IMR-90 (cell line): ENCODE data around the gene DISP2. TPM values are rescaled to one million over a fixed set of nuclear protein-coding genes. Genes with fewer than 3 reads are reported as not detected.
A peak's percentile ranks its signal among the peaks of the same experiment; 100 is the strongest.

Source experiments
- ATAC-seq: fragments of 200-7000 bp; cut with Tn5 transposase; 2 replicates; pipeline ENCODE4 v1.9.1; 2020; ENCODE audit warnings: low read depth, mild to moderate bottlenecking, moderate library complexity
- BruUV-seq: library from RNA; stranded (reverse); fragments of 400-500 nt; replicated peaks from 2 replicates; lab custom pipeline; 2021; lab: Mats Ljungman, UMichigan
- CTCF ChIA-PET: fragments of 300-600 bp; formaldehyde crosslinking; extraction: SDS; loops from one replicate; lab custom pipeline; 2021; ENCODE audit warnings: antibody characterized with exemption; lab: Yijun Ruan, JAX
- POLR2A ChIA-PET: fragments of 300-600 bp; sonication (Branson Sonifier 250); formaldehyde crosslinking; loops from one replicate; lab custom pipeline; 2022; ENCODE audit warnings: antibody characterized with exemption; ENCODE audit not compliant: unreplicated experiment; lab: Charles Lee
- DNase-seq: peaks from one replicate; pipeline ENCODE4 v3.0.0; 2013
- H2AFZ ChIP-seq: replicated peaks from 2 replicates; pipeline ENCODE3; 2013; ENCODE audit warnings: low read length, mild to moderate bottlenecking; ENCODE audit not compliant: poor library complexity
- H2AK5ac ChIP-seq: 2 replicates; pipeline ENCODE4 v1.6.1; 2013; ENCODE audit warnings: low read depth, low read length, inconsistent platforms
- H2AK9ac ChIP-seq: replicated peaks from 2 replicates; pipeline ENCODE3; 2013; ENCODE audit warnings: mild to moderate bottlenecking, low read depth, low read length, moderate library complexity; ENCODE audit not compliant: poor library complexity
- H2BK120ac ChIP-seq: 2 replicates; pipeline ENCODE4 v1.6.1; 2013; ENCODE audit warnings: low read depth, low read length, inconsistent platforms
- H2BK15ac ChIP-seq: 3 replicates; pipeline ENCODE4 v1.6.1; 2013; ENCODE audit warnings: low read depth, low read length, inconsistent platforms
- H2BK20ac ChIP-seq: 2 replicates; pipeline ENCODE4 v1.6.1; 2013; ENCODE audit warnings: low read depth, mild to moderate bottlenecking, inconsistent platforms, low read length, moderate library complexity
- H2BK5ac ChIP-seq: 2 replicates; pipeline ENCODE4 v1.6.1; 2013; ENCODE audit warnings: mild to moderate bottlenecking, low read depth, low read length, inconsistent platforms; ENCODE audit not compliant: poor library complexity, severe bottlenecking
- H3K14ac ChIP-seq: replicated peaks from 2 replicates; pipeline ENCODE4 v1.6.1; 2013; ENCODE audit warnings: low read depth, low read length, inconsistent platforms
- H3K18ac ChIP-seq: 2 replicates; pipeline ENCODE4 v1.6.1; 2013; ENCODE audit warnings: low read depth, low read length, control low read depth
- H3K23ac ChIP-seq: 2 replicates; pipeline ENCODE4 v1.6.1; 2013; ENCODE audit warnings: low read depth, low read length, inconsistent platforms
- H3K27ac ChIP-seq: 2 replicates; pipeline ENCODE4 v1.5.1; 2013; ENCODE audit warnings: mild to moderate bottlenecking, control low read depth, low read length; ENCODE audit not compliant: insufficient read depth
- H3K27me3 ChIP-seq: 2 replicates; pipeline ENCODE4 v1.6.1; 2013; ENCODE audit warnings: low read length; ENCODE audit not compliant: control insufficient read depth, insufficient read depth
- H3K36me3 ChIP-seq: 2 replicates; pipeline ENCODE4 v1.6.1; 2013; ENCODE audit warnings: low read length, mixed read lengths; ENCODE audit not compliant: control insufficient read depth, insufficient read depth
- H3K4ac ChIP-seq: 2 replicates; pipeline ENCODE4 v1.6.1; 2013; ENCODE audit warnings: low read depth, low read length, inconsistent platforms
- H3K4me1 ChIP-seq: 2 replicates; pipeline ENCODE4 v1.6.1; 2013; ENCODE audit warnings: low read length, mixed read lengths; ENCODE audit not compliant: control insufficient read depth, insufficient read depth
- H3K4me2 ChIP-seq: 2 replicates; pipeline ENCODE4 v1.6.1; 2013; ENCODE audit warnings: low read depth, mild to moderate bottlenecking, control low read depth, low read length, moderate library complexity
- H3K4me3 ChIP-seq: 2 replicates; pipeline ENCODE4 v1.5.1; 2013; ENCODE audit warnings: low read depth, mild to moderate bottlenecking, control low read depth, low read length, moderate library complexity; ENCODE audit not compliant: insufficient read depth
- H3K56ac ChIP-seq: 2 replicates; pipeline ENCODE4 v1.6.1; 2013; ENCODE audit warnings: low read length, inconsistent platforms; ENCODE audit not compliant: insufficient read depth; ENCODE audit errors: extremely low read depth
- H3K79me1 ChIP-seq, 2 experiments: 2 replicates each; pipeline ENCODE4 v1.6.1; 2013; ENCODE audit warnings: low read length in 2 of 2, inconsistent platforms in 1 of 2, low read depth in 1 of 2
- H3K9ac ChIP-seq: 2 replicates; pipeline ENCODE4 v1.6.1; 2013; ENCODE audit warnings: low read depth, low read length, control low read depth
- H3K9me1 ChIP-seq: 2 replicates; pipeline ENCODE4 v1.6.1; 2013; ENCODE audit warnings: low read length, inconsistent platforms; ENCODE audit not compliant: insufficient read depth
- H3K9me3 ChIP-seq: 2 replicates; pipeline ENCODE4 v1.6.1; 2013; ENCODE audit warnings: low read length; ENCODE audit not compliant: control insufficient read depth, insufficient read depth
- H4K20me1 ChIP-seq: 2 replicates; pipeline ENCODE4 v1.6.1; 2013; ENCODE audit warnings: low read length, inconsistent platforms; ENCODE audit not compliant: insufficient read depth
- H4K5ac ChIP-seq: 2 replicates; pipeline ENCODE4 v1.6.1; 2013; ENCODE audit warnings: mild to moderate bottlenecking, low read depth, low read length, control low read depth
- H4K8ac ChIP-seq, 2 experiments: 2 replicates each; pipeline ENCODE4 v1.6.1; 2013; ENCODE audit warnings: low read depth in 2 of 2, low read length in 2 of 2, control low read depth in 1 of 2, inconsistent platforms in 1 of 2
- H4K91ac ChIP-seq: 2 replicates; pipeline ENCODE4 v1.6.1; 2013; ENCODE audit warnings: low read depth, low read length, inconsistent platforms; ENCODE audit not compliant: insufficient read depth
- CHD1 ChIP-seq: IDR thresholded peaks from 2 replicates; pipeline ENCODE4 v1.6.1; 2012; ENCODE audit warnings: low read depth, low read length, improper control_type of control experiment
- FOS ChIP-seq: fragments of 150-350 bp; IDR thresholded peaks from 2 replicates; pipeline ENCODE4 v1.6.1; 2016; ENCODE audit warnings: low read depth, low read length
- MAFK ChIP-seq: IDR thresholded peaks from 2 replicates; pipeline ENCODE4 v1.6.1; 2012; ENCODE audit warnings: low read depth, low read length, improper control_type of control experiment
- NFE2L2 ChIP-seq: fragments of 150-350 bp; IDR thresholded peaks from 2 replicates; pipeline ENCODE4 v1.6.1; 2016; ENCODE audit warnings: low read depth, mild to moderate bottlenecking, low read length
- RAD21 ChIP-seq: IDR thresholded peaks from 2 replicates; pipeline ENCODE4 v1.6.1; 2012; ENCODE audit warnings: low read length, improper control_type of control experiment
- RFX5 ChIP-seq: IDR thresholded peaks from 2 replicates; pipeline ENCODE4 v1.8.0; 2012; ENCODE audit warnings: low read depth, mild to moderate bottlenecking, low read length, moderate library complexity
- WGBS, 2 experiments: methylation state at CpG; one replicate each; pipeline versions ENCODE4 v1.1.5 to v1.1.7; 2013; ENCODE audit warnings: missing lambda C conversion rate in 2 of 2; ENCODE audit not compliant: insufficient read length in 1 of 2; ENCODE audit errors: extremely low coverage in 2 of 2; 5-methylcytosine and 5-hydroxymethylcytosine counted together
- dilution Hi-C: fragments of 300-500 bp; cut with HindIII; formaldehyde crosslinking; loops from one replicate; pipeline ENCODE4 v1.14.3; 2018; ENCODE audit warnings: low sequenced_read_pairs; ENCODE audit not compliant: unreplicated experiment
- in situ Hi-C: fragments of 300-500 bp; cut with MboI; formaldehyde crosslinking; loops from 3 replicates; pipeline ENCODE4 v1.14.3; 2019; ENCODE audit warnings: low sequenced_read_pairs, inconsistent platforms, mixed read lengths
- intact Hi-C: fragments of 100-400 bp; cut with micrococcal nuclease; formaldehyde crosslinking; loops from 2 replicates; pipeline ENCODE4 v1.10.0; 2022
- polyA plus RNA-seq, 3 experiments: library from polyadenylated mRNA; depleted of rRNA; stranded (reverse); fragments of >200 nt; gene quantifications; 2 replicates each; pipeline ENCODE4 v1.2.3, GENCODE V29; 2012; ENCODE audit warnings: low replicate concordance in 1 of 3
- total RNA-seq: library from RNA; depleted of rRNA; stranded (reverse); fragments of >200 nt; gene quantifications from 2 replicates; pipeline ENCODE4 v1.2.3, GENCODE V29; 2012
- TF ChIP-seq, protein P1 (sequence below): conservative IDR thresholded peaks from 2 replicates; pipeline ENCODE4 v1.5.1; 2012; ENCODE audit warnings: mild to moderate bottlenecking, low read depth, low read length, improper control_type of control experiment
- TF ChIP-seq, protein P2 (sequence below): fragments of 150-350 bp; IDR thresholded peaks from 2 replicates; pipeline ENCODE4 v1.6.1; 2017; ENCODE audit warnings: mild to moderate bottlenecking, antibody characterized with exemption, low read length, low read depth
- TF ChIP-seq, protein P3 (sequence below): fragments of 150-350 bp; IDR thresholded peaks from 2 replicates; pipeline ENCODE4 v1.6.1; 2016; ENCODE audit warnings: low read depth, mild to moderate bottlenecking, low read length, moderate library complexity, borderline replicate concordance

Gene DISP2
- total and polyA plus RNA-seq, 2 of the 4 experiments (the other 2 are of a cell fraction), result 0.34 to 0.36 TPM

DNA sequence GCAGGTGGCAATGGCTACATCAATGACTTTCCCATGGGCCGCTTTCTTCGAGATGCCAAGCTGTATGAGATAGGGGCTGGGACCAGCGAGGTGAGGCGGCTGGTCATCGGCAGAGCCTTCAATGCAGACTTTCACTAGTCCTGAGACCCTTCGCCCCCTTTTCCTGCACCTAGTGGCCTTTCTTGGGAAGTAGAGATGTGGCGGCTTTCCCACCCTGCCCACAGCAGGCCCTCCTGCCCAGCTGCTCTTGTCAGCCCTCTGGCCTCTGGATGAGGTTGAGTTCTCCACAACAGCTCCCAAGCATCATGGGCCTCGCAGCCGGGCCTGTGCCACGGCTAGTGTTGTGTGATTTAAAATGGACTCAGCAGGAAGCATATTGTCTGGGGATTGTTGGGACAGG, 60.1 kb downstream of the DISP2 start:
- Histone ChIP-seq H3K9me3 (no peaks in the 10 kb centered on the region), H2BK20ac (no peak overlapping the region), H2BK5ac (no peak overlapping the region), H3K14ac (no peak overlapping the region), H2AFZ (no peak overlapping the region), H4K8ac (no peak overlapping the region), H3K9ac (no peak overlapping the region), H3K4me1 (no peaks in the 10 kb centered on the region), H3K23ac (no peak overlapping the region), H4K5ac (no peak overlapping the region), H3K56ac (no peak overlapping the region), H3K27me3 (no peaks in the 10 kb centered on the region), H2BK120ac (no peak overlapping the region), H2AK9ac (peak overlapping the region; percentile 42), H3K9me1 (no peaks in the 10 kb centered on the region), H3K4me3 (no peak overlapping the region), H3K79me1 (no peaks in the 10 kb centered on the region), H2BK15ac (no peak overlapping the region), H3K18ac (no peak overlapping the region), H3K4me2 (no peak overlapping the region), H2AK5ac (no peak overlapping the region), H3K27ac (no peak overlapping the region), H3K36me3 (peaks cover 34% of the 10 kb centered on the region), H4K20me1 (peaks cover 3% of the 10 kb centered on the region; the same call in 1 of the 2 replicates), H3K4ac (no peak overlapping the region), H4K91ac (no peak overlapping the region)
- TF ChIP-seq RFX5, result no peak
- TF ChIP-seq NFE2L2, result no peak
- TF ChIP-seq, protein P1, sequence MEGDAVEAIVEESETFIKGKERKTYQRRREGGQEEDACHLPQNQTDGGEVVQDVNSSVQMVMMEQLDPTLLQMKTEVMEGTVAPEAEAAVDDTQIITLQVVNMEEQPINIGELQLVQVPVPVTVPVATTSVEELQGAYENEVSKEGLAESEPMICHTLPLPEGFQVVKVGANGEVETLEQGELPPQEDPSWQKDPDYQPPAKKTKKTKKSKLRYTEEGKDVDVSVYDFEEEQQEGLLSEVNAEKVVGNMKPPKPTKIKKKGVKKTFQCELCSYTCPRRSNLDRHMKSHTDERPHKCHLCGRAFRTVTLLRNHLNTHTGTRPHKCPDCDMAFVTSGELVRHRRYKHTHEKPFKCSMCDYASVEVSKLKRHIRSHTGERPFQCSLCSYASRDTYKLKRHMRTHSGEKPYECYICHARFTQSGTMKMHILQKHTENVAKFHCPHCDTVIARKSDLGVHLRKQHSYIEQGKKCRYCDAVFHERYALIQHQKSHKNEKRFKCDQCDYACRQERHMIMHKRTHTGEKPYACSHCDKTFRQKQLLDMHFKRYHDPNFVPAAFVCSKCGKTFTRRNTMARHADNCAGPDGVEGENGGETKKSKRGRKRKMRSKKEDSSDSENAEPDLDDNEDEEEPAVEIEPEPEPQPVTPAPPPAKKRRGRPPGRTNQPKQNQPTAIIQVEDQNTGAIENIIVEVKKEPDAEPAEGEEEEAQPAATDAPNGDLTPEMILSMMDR, result no peak
- no peak for TF ChIP-seq MAFK
- TF ChIP-seq RAD21, result no peak
- TF ChIP-seq, protein P2, sequence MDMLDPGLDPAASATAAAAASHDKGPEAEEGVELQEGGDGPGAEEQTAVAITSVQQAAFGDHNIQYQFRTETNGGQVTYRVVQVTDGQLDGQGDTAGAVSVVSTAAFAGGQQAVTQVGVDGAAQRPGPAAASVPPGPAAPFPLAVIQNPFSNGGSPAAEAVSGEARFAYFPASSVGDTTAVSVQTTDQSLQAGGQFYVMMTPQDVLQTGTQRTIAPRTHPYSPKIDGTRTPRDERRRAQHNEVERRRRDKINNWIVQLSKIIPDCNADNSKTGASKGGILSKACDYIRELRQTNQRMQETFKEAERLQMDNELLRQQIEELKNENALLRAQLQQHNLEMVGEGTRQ, result no peak
- no peak for TF ChIP-seq CHD1
- TF ChIP-seq, protein P3, sequence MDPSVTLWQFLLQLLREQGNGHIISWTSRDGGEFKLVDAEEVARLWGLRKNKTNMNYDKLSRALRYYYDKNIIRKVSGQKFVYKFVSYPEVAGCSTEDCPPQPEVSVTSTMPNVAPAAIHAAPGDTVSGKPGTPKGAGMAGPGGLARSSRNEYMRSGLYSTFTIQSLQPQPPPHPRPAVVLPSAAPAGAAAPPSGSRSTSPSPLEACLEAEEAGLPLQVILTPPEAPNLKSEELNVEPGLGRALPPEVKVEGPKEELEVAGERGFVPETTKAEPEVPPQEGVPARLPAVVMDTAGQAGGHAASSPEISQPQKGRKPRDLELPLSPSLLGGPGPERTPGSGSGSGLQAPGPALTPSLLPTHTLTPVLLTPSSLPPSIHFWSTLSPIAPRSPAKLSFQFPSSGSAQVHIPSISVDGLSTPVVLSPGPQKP, result no peak
- TF ChIP-seq FOS, result no peak
- CTCF ChIA-PET, result no interaction called here
- BruUV-seq, result no TSS peak
- POLR2A ChIA-PET, result no interaction called here
- in situ Hi-C loops, result no loop called here
- DNase-seq (no peak), ATAC-seq (no peak)
- intact Hi-C loops, result no loop called here
- dilution Hi-C loops, result no loop called here
- no CpG with 5 or more reads among the region's 10 CpGs for WGBS, 2 experiments
